ENCODE results near the gene C3orf70. TPM values are rescaled to one million over a fixed set of nuclear protein-coding genes. Genes with fewer than 3 reads are reported as not detected.

C3orf70 gene
- total RNA-seq, 6 experiments from 2014 or later: 0.06 to 0.69 (median 0.30) TPM

DNA sequence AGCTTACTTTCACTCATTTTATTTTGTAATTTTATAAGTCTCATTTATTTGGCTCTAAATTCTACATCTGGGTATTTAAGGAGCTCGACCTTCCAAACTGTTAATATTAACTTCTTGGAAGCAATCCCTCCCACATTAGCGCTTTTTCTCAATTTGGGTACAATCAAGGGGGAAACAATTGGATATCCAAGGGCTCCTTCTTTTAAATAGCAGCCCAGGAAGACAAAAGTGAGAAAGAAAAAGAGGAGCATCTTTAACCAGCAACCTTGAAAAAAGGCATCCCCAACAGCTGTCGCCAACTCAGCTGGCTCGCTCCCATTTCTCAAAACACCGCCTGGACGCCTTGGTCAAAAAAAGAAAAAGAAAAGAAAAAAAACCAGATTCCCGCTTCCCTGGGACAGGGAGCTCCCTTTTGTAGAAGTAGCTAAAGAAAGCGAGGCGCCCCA, 873 bp downstream of the C3orf70 start:
- H3K27me3 ChIP-seq: peaks cover 0 to 5% of the 10 kb centered on the region in 2 donors
- peaks cover 0 to 3% (median 0%) of the 10 kb centered on the region in 4 donors for H3K4me1 ChIP-seq
- intact Hi-C loops (cut with DNase I): no loop called here
- H3K36me3 ChIP-seq: no peaks in the 10 kb centered on the region
- peak overlapping the region; percentile 32 to 49 (median 48) for H3K4me3 ChIP-seq
- TF ChIP-seq POLR2A (IDR thresholded peaks at IDR 0.05): no peak
- TF ChIP-seq, protein P1, sequence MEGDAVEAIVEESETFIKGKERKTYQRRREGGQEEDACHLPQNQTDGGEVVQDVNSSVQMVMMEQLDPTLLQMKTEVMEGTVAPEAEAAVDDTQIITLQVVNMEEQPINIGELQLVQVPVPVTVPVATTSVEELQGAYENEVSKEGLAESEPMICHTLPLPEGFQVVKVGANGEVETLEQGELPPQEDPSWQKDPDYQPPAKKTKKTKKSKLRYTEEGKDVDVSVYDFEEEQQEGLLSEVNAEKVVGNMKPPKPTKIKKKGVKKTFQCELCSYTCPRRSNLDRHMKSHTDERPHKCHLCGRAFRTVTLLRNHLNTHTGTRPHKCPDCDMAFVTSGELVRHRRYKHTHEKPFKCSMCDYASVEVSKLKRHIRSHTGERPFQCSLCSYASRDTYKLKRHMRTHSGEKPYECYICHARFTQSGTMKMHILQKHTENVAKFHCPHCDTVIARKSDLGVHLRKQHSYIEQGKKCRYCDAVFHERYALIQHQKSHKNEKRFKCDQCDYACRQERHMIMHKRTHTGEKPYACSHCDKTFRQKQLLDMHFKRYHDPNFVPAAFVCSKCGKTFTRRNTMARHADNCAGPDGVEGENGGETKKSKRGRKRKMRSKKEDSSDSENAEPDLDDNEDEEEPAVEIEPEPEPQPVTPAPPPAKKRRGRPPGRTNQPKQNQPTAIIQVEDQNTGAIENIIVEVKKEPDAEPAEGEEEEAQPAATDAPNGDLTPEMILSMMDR (IDR thresholded peaks at IDR 0.05): no peak
- WGBS (ENCODE audit: insufficient coverage, low coverage, low lambda C conversion rate, missing lambda C conversion rate): 9% methylated on average over 9 of the region's 9 CpGs
- ATAC-seq (no peak), DNase-seq (no peak)
- H3K27ac ChIP-seq: peak overlapping the region in 1 of 3 donors; percentile 35
- no peaks in the 10 kb centered on the region for H3K9me3 ChIP-seq

DNA sequence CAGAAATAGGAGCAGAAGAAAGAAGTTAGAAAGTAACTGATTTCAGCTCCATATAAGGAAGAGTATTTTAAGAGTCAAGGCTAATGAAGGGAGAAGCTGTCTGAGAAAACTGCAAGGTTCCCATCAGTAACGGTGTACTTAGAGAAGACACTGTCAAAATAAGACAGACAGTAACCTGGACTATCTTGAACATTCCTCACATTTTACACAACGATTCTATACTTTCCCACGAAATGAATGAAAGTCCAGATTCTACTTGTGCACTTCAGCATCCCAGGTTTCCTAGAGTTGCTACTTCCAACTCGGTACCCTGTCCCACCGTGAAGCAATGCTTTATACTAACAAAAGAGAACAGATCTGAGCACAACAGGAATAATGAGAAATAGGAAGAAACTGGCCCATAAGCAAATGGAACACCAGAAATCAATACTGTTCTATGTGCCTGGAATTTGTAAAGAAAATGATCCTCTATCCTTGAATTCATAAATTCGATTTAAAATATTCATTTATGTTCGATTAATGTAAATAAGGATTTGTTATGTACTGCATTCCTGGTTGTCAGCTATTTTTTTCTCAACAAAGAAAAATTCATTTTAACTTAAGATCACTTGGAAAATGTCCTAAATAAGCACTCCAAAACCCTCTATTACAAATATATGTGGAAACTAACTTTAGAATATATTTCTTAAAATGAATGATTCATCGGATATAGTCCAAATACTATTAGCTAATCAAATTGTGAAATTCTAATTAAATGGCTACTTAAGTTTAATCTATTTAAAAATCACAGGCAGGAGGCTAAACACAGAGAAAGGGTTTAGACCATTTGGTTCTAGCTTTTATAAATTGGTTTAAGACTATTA, 1.5 kb downstream of the C3orf70 start:
- no peak for DNase-seq

DNA sequence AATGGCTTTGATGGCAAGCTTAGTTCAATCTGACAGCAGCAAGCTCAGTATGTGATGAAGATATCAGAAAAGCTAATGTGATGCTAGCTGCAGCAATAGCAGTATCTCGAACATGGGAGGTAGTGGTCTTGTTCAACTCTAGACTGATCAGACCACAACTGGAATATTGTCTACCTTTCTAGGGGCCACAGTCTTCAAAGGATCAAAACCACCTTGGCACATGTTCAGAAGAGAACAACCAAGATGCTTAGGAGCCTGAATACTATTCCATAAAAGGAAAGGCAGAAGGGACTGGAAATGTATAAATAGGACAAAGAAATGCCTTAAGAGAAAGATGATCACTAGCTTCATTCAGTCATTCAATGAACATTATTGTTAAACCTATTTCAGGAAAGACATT, 2.3 kb downstream of the C3orf70 start:
- Histone ChIP-seq H3K4me1 (peaks cover 0 to 3% (median 0%) of the 10 kb centered on the region in 4 donors), H3K27ac (no peak overlapping the region), H3K9me3 (no peaks in the 10 kb centered on the region), H3K27me3 (peaks cover 0 to 5% of the 10 kb centered on the region in 2 donors), H3K36me3 (no peaks in the 10 kb centered on the region), H3K4me3 (no peak overlapping the region)
- intact Hi-C loops (cut with DNase I): no loop called here
- WGBS (ENCODE audit: insufficient coverage, low coverage, low lambda C conversion rate, missing lambda C conversion rate): 89% methylated on average over 1 of the region's 1 CpG
- no peak for TF ChIP-seq POLR2A (IDR thresholded peaks at IDR 0.05)
- TF ChIP-seq, protein P1 (IDR thresholded peaks at IDR 0.05): no peak
- no peak for DNase-seq
- no peak for ATAC-seq

More for the DNA sequence above, 1.5 kb downstream of the C3orf70 start:
- no peaks in the 10 kb centered on the region for H3K36me3 ChIP-seq
- H3K4me3 ChIP-seq: no peak overlapping the region
- no peak for TF ChIP-seq POLR2A (IDR thresholded peaks at IDR 0.05)
- TF ChIP-seq, protein P1 (IDR thresholded peaks at IDR 0.05): no peak
- peaks cover 0 to 5% of the 10 kb centered on the region in 2 donors for H3K27me3 ChIP-seq
- intact Hi-C loops (cut with DNase I): no loop called here
- no peaks in the 10 kb centered on the region for H3K9me3 ChIP-seq
- H3K4me1 ChIP-seq: peaks cover 0 to 3% (median 0%) of the 10 kb centered on the region in 4 donors
- no peak for ATAC-seq
- H3K27ac ChIP-seq: no peak overlapping the region
- WGBS (ENCODE audit: insufficient coverage, low coverage, low lambda C conversion rate, missing lambda C conversion rate): 50% methylated on average over 8 of the region's 8 CpGs

DNA sequence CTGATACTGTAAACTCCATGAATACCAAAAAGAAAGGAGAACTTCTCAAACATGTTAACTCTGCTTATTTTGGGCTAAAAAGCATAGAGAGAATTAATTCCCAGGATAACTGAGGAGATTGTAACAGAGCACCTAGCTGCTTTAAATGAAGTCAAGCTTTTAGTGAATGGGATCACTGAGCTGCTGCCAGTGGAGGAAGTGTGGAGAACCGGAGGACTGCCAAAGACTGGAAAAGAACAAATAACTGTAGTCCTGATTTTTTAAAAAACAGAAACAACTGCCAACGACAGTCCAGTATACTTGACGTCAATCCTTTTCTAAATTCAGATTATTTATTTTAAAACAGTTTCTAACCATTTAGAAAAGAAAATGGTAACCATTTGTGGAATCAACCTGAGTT, 3.3 kb downstream of the C3orf70 start:
- no peak overlapping the region for H3K4me3 ChIP-seq
- peaks cover 0 to 3% (median 0%) of the 10 kb centered on the region in 4 donors for H3K4me1 ChIP-seq
- intact Hi-C loops (cut with DNase I): no loop called here
- DNase-seq (no peak), ATAC-seq (no peak)
- no peak overlapping the region for H3K27ac ChIP-seq
- TF ChIP-seq, protein P1 (IDR thresholded peaks at IDR 0.05): no peak
- TF ChIP-seq POLR2A (IDR thresholded peaks at IDR 0.05): no peak
- no peaks in the 10 kb centered on the region for H3K36me3 ChIP-seq
- H3K27me3 ChIP-seq: peaks cover 0 to 5% of the 10 kb centered on the region in 2 donors
- 42% methylated on average over 3 of the region's 3 CpGs for WGBS (ENCODE audit: insufficient coverage, low coverage, low lambda C conversion rate, missing lambda C conversion rate)
- H3K9me3 ChIP-seq: no peaks in the 10 kb centered on the region

Data from right lobe of liver (tissue), 6 donors.